Skeletal muscle satellite cell (primary cell): ENCODE data around the gene PIGU.

Experiments used
- H3K27me3 ChIP-seq: 2 replicates; pipeline ENCODE4 v1.7.0; 2013; ENCODE audit warnings: low read length; ENCODE audit not compliant: control insufficient read depth, insufficient read depth
- H3K36me3 ChIP-seq: 2 replicates; pipeline ENCODE4 v1.7.0; 2013; ENCODE audit warnings: mild to moderate bottlenecking, control low read depth, low read length; ENCODE audit not compliant: insufficient read depth
- H3K4me1 ChIP-seq: 2 replicates; pipeline ENCODE4 v1.7.0; 2013; ENCODE audit warnings: low read length; ENCODE audit not compliant: control insufficient read depth, insufficient read depth
- H3K4me2 ChIP-seq: 2 replicates; pipeline ENCODE4 v1.7.0; 2013; ENCODE audit warnings: mild to moderate bottlenecking, low read length
- H3K4me3 ChIP-seq: 2 replicates; pipeline ENCODE4 v1.7.0; 2013; ENCODE audit warnings: low read length
- H3K9ac ChIP-seq: 2 replicates; pipeline ENCODE4 v1.7.0; 2013; ENCODE audit warnings: mild to moderate bottlenecking, low read depth, low read length, moderate library complexity
- H3K9me3 ChIP-seq: replicated peaks from 2 replicates; pipeline ENCODE4 v1.7.0; 2013; ENCODE audit warnings: mild to moderate bottlenecking, control low read depth, low read length

The PIGU gene

DNA sequence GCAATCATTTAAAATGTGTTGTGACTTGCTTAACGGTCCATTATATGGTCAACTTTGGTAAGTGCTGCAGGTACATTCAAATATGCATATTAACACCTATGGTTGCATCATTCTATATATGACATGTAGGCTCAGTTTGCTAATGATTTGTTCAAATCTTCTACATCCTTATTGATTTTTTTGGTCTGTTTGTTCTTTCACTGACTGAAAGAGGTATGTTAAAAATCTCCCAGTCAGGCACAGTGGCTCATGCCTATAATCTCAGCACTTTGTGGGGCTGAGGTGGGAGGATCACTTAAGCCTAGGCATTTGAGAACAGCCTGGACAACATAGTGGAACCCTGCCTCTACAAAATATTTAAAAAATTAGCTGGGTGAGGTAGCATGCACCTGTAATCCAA, 29.2 kb downstream of the PIGU start:
- H3K4me1 ChIP-seq, result peaks cover 3% of the 10 kb centered on the region
- no peaks in the 10 kb centered on the region for H3K27me3 ChIP-seq
- no peak overlapping the region for H3K4me2 ChIP-seq
- no peaks in the 10 kb centered on the region for H3K36me3 ChIP-seq
- no peaks in the 10 kb centered on the region for H3K9me3 ChIP-seq
- H3K9ac ChIP-seq, result no peak overlapping the region
- no peak overlapping the region for H3K4me3 ChIP-seq

DNA sequence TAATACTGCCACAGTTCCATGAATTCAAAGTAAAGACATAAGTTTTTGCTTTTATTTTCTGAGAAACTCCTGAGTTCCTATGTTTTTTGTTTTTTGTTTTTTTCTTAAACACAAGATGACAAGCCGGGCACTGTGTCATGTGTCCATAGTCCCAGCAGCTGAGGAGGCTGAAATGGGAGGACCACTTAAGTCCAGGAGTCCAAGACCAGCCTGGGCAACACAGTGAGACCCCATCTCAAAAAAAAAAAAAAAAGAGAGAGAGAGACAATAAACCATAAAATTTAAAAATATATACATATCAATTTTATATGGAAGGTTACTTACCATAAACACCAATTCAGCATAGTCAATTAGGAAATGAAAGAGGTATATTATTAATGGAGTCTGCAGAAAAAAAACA, 31.9 kb downstream of the PIGU start:
- H3K9ac ChIP-seq, result no peak overlapping the region
- peaks cover 3% of the 10 kb centered on the region for H3K4me1 ChIP-seq
- H3K4me2 ChIP-seq, result no peak overlapping the region
- H3K4me3 ChIP-seq, result no peak overlapping the region
- no peaks in the 10 kb centered on the region for H3K36me3 ChIP-seq
- no peaks in the 10 kb centered on the region for H3K9me3 ChIP-seq
- H3K27me3 ChIP-seq, result no peaks in the 10 kb centered on the region

DNA sequence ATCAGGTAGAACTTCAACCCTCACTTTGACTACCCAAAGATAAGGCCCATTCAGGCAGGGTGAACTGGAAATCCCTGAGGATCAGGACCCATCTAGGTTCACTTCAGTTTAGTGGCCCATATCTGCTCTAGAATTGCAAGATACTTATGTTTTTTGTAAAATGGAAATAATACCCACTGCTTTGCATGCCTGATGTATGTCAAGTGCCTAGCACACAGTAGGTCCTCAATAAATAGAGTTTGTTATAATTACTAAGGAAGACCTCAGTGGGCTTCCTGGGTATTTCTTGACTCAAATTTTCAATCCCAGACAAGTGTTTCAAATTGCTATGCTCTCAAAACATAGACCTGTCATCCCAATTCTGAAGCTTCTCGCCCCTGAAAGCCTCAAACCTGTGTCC, 32.5 kb downstream of the PIGU start:
- Histone ChIP-seq H3K9me3 (no peaks in the 10 kb centered on the region), H3K9ac (no peak overlapping the region), H3K27me3 (no peaks in the 10 kb centered on the region), H3K4me3 (no peak overlapping the region), H3K4me2 (no peak overlapping the region), H3K4me1 (peaks cover 3% of the 10 kb centered on the region), H3K36me3 (no peaks in the 10 kb centered on the region)

DNA sequence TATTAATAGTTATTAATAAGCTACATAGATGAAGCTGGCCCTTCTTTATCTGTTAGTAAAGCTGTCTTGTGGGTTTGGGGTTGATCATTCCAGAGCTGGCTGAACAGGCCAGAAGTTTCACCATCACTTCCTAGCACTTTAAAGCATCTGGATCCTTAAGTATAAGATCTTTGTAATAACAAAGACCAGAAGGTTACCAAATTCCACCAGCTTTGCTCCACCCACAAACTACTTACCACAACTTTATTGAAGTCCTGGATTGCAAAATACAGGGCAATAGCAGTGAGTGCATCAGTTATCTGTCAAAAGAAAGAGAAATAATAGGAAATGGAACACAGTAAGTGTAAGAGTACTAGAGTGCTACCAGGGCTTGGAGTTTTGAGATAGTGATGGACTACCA, 33.0 kb downstream of the PIGU start:
- H3K36me3 ChIP-seq, result no peaks in the 10 kb centered on the region
- no peak overlapping the region for H3K9ac ChIP-seq
- H3K4me1 ChIP-seq, result peaks cover 3% of the 10 kb centered on the region
- H3K9me3 ChIP-seq, result no peaks in the 10 kb centered on the region
- no peaks in the 10 kb centered on the region for H3K27me3 ChIP-seq
- H3K4me3 ChIP-seq, result no peak overlapping the region
- no peak overlapping the region for H3K4me2 ChIP-seq

DNA sequence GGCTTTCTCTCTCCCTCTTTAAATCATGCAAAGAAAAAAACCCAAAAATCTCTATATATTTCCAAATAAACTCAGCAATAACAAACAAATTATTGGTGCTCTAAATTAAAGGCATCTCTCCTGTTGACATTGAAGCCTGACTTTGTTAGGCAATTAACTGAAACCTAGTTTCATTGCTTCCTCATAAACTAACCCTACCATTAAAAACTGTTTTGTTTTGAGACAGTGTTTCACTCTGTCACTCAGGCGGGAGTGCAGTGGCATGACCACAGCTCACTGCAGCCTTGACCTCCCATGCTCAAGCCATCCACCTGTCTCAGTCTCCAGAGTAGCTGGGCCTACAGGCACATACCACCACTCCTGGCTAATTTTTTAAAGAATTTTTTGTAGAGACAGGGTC, 34.9 kb downstream of the PIGU start:
- no peaks in the 10 kb centered on the region for H3K9me3 ChIP-seq
- H3K27me3 ChIP-seq, result no peaks in the 10 kb centered on the region
- peaks cover 15% of the 10 kb centered on the region for H3K4me1 ChIP-seq
- H3K9ac ChIP-seq, result no peak overlapping the region
- no peaks in the 10 kb centered on the region for H3K36me3 ChIP-seq
- no peak overlapping the region for H3K4me3 ChIP-seq
- H3K4me2 ChIP-seq, result no peak overlapping the region

DNA sequence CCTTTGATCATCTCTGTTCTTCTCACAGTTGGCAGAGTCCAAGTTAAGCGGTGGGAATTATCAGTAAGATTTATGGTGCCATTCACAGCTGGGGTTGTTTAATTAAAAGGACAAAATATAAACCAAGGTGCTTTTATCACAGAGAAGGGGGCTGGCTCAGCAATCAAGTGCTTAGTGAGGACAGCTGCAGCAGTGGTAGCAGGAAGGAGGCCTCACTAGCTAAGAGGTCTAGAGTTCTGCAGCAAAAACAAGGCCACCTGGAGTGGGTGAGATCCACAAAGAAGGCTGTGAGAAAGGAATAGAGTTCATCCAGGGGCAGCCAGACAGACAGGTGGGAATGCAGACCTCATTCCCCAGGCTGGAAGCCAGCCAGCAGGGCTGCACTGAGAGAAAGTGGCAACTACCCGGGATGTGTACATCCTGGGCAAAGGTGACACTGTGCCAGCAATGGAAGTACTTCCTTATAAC, 37.1 kb downstream of the PIGU start:
- no peak overlapping the region for H3K4me3 ChIP-seq

DNA sequence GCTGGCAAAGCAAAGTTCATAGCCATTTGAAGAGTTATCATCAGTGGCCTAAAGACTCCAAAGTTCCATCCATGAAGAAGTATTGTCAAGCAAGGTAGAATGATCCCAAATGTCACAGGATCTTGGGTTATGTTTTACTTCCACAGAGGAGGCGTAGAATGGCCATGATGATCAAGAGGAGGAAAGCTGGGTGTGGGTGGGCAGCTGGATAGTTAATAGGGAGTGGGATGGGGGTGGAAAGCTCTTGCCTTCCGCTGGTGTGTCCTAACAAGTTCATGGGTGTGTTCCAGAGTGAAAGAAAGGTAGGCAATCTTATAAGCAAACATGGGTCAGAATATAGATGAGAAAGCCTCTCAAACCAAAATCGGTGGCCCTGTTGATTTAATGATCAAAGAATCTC, 38.4 kb downstream of the PIGU start:
- no peak overlapping the region for H3K4me3 ChIP-seq
- H3K27me3 ChIP-seq, result no peaks in the 10 kb centered on the region
- H3K9me3 ChIP-seq, result no peaks in the 10 kb centered on the region
- no peak overlapping the region for H3K9ac ChIP-seq
- H3K4me1 ChIP-seq, result peaks cover 15% of the 10 kb centered on the region
- peaks cover 6% of the 10 kb centered on the region for H3K36me3 ChIP-seq
- no peak overlapping the region for H3K4me2 ChIP-seq

More for the DNA sequence above, 37.1 kb downstream of the PIGU start:
- Histone ChIP-seq H3K4me2 (no peak overlapping the region), H3K27me3 (no peaks in the 10 kb centered on the region), H3K4me1 (peaks cover 18% of the 10 kb centered on the region), H3K9me3 (no peaks in the 10 kb centered on the region), H3K9ac (no peak overlapping the region), H3K36me3 (no peaks in the 10 kb centered on the region)

DNA sequence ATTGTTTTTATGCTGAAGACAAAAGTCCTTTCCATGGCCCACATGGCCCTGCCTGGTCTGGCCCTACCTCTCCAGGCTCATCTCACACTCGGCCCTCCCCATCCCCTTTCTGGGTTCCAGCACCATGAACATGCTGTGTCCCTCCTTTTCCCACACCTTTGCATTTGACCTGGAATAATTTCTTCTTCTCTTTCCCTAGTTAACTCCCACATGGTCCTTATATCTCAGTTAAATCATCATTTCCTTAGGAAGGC, 38.9 kb downstream of the PIGU start:
- Histone ChIP-seq H3K4me2 (peak overlapping the region; percentile 11), H3K36me3 (peaks cover 6% of the 10 kb centered on the region), H3K27me3 (no peaks in the 10 kb centered on the region), H3K9me3 (no peaks in the 10 kb centered on the region), H3K4me3 (no peak overlapping the region), H3K9ac (no peak overlapping the region), H3K4me1 (peaks cover 15% of the 10 kb centered on the region)

DNA sequence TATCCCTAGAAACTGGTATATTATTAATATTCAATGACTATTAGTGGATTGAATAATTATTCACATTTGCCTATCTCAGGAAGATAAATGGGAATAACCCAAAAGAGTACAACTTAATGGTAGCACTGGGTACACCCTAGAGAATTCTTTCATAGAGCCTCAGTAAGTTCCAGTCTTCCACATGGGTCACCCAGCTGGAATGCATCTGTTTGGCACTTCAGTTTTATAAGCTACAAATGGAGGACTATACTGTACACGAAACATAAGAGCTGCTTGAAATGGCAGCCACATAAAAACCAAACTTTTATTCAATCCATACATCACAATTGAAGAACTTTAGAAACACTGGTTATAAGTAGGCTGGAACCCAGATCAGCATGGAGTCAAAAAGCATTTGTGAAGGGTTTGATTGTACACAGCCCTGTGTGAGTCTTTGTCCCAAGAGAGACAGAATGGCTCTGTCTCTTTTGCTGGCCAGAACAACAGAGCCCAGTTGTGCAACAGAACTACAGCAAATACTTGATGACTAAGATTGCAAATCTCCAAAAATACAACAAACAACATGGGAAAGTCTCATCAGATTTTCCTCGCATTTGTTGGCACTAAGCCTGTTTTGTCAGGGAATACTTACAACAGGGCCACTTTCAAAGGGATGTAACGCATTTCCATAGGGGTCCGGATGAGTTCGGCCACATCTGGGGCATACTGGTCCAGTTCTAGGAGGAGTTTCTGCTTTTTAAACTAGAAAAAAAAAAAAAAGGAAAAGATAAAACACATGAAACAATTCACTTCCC, 39.5 kb downstream of the PIGU start:
- H3K4me3 ChIP-seq, result no peak overlapping the region
- H3K4me1 ChIP-seq, result peaks cover 15% of the 10 kb centered on the region
- no peaks in the 10 kb centered on the region for H3K9me3 ChIP-seq
- no peak overlapping the region for H3K9ac ChIP-seq
- H3K4me2 ChIP-seq, result peak overlapping the region; percentile 32
- H3K27me3 ChIP-seq, result no peaks in the 10 kb centered on the region
- peaks cover 6% of the 10 kb centered on the region for H3K36me3 ChIP-seq

DNA sequence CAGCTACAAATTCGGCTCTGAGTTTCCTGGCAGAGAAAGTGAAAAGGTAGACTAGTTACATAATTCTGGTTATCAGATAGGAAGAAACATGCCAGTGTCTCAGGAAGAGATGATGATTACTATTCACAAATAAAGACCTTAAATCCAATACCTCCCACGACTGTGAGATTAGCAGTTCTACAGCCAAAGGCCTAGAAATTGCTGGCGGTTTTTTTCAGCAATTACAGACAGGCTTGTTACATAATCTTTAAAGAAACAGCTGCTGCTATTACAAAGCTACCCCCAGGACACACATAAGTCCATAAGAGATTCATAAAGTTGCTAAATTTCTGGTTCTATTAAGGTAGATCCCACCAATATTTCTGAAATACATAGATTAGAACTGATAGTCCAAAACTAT, 40.2 kb downstream of the PIGU start:
- Histone ChIP-seq H3K27me3 (no peaks in the 10 kb centered on the region), H3K9me3 (no peaks in the 10 kb centered on the region), H3K9ac (no peak overlapping the region), H3K4me1 (peaks cover 15% of the 10 kb centered on the region), H3K36me3 (peaks cover 6% of the 10 kb centered on the region), H3K4me2 (no peak overlapping the region), H3K4me3 (no peak overlapping the region)

DNA sequence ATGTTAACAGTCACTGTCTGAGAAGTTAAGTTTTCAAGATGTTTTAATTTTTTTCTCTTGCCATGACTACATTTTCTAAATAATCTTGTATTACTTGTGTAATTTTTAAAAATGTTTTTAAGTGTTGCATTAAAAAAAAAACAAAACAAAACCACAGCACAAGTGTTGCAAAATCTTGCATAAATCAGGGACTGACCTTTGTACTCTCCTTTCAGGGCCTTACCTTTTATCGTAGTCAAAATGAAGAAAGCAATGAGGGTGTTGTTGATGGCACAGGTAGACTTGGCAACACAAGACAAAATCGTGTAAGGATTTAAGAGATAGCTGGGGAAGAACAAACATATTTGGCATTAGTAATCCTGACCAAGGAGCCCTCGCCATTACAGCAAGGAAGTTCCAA, 42.5 kb downstream of the PIGU start:
- Histone ChIP-seq H3K36me3 (peaks cover 6% of the 10 kb centered on the region), H3K4me3 (no peak overlapping the region), H3K9me3 (no peaks in the 10 kb centered on the region), H3K4me1 (peaks cover 15% of the 10 kb centered on the region), H3K9ac (no peak overlapping the region), H3K27me3 (no peaks in the 10 kb centered on the region), H3K4me2 (no peak overlapping the region)

DNA sequence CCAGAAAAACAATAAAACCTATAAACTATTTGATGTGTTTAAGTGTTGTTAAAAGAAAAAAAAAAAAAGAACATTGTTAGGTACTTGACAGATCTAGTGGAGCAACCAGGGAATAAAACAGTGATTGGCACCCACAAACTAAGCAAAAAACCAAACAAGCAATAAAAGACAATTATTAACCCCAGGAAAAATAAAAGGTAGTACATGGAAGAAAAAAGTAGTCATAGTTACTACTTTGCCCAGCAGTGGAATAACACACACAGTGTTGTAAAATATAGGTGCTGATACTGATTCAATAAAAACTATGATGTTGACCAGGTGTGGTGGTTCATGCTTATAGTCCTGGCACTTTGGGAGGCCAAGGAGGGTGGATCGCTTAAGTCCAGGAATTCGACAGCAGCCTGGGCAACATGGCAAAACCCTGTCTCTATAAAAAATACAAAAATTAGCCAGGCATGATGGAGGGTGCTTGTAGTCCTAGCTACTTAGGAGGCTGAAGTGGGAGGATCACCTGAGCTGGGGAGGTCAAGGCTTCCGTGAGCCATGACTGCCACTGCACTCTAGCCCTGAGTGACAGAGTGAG, 43.9 kb downstream of the PIGU start:
- H3K4me2 ChIP-seq, result no peak overlapping the region
- H3K4me3 ChIP-seq, result no peak overlapping the region
- H3K36me3 ChIP-seq, result peaks cover 6% of the 10 kb centered on the region

More for the DNA sequence above, 43.9 kb downstream of the PIGU start:
- H3K4me1 ChIP-seq, result peaks cover 12% of the 10 kb centered on the region
- no peak overlapping the region for H3K9ac ChIP-seq
- no peaks in the 10 kb centered on the region for H3K27me3 ChIP-seq
- H3K9me3 ChIP-seq, result no peaks in the 10 kb centered on the region
